Frontal cortex (tissue), 4 donors: ENCODE measurements around the gene PCBD1. TPM values are rescaled to one million over a fixed set of nuclear protein-coding genes. Genes with fewer than 3 reads are reported as not detected.
"Not testable (repeated sequence)": the region's sequence is repeated elsewhere in the genome, so short reads cannot be mapped to it uniquely, and the experiment has no call there.

Source experiments
- DNase-seq, 2 donors: peaks; one replicate each; pipeline ENCODE4 v3.0.0; 2012; ENCODE audit warnings: low spot score in 2 of 2
- FAIRE-seq: peaks from 2 replicates; lab custom pipeline; 2012; peaks lifted over from hg19 to GRCh38; lab: Jason Lieb, UNC
- total RNA-seq: library from RNA; depleted of rRNA; stranded (reverse); fragments of >200 nt; gene quantifications from one replicate; pipeline ENCODE4 v1.2.3, GENCODE V29; 2014
- donor health status: control.
- donor health status: control.
- donor health status: control.

The PCBD1 gene
- total RNA-seq: 12.2 TPM

DNA sequence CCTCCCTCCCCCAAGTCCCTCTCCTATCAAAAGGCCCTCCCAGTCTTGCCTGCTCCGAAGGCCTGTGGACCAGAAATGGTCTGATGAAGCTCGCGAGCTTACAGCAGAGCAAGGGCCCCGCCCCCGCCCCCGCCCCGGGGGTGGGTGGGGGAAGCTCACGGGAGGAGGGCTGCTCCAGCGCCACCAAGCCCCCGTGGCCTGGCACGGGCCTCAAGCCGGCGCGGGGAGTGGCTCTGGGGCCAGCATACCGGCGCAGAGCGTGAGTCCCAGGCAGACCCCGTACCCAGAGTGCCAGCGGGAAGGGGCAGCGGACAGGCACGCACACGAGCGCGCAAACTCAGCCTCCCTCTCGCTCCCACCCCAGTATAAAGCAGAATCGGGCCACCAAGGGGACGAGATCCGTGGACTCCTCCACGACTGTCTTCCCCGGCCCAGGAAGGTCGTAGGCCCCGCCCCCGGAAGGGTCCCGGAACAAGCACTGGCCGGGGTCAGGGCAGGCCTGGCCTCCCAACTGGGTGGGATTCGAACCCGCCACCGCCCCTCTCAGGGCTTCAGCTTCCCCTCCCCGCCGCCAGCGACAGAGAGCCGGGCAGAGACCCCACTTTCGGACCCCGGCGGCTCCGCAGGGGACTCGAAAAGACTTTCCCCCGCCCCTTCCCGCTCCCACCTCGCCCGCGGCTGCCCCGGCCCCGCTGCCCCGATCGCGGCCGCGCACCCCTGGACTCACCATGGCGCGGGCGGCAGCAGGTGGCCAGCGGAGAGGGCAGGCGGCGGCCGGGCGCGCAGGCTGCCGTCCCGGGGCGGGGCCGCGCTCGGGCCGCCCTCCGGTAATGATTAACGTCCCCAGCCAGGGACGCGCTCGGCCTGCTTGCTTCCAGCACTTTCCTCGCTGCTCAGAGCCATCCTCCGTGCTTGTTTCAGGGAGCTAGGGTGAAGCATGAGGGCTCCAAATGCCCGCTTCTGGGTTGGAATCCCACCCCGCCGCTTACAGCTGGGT lies at the start of gene PCBD1:
PCBD1 (minus strand) TSS at position 762 of the 997 bp plus-strand sequence; CDS start at position 730, 32 bp downstream.
- DNase-seq (peak; percentile 70 to 81), FAIRE-seq (no peak)

DNA sequence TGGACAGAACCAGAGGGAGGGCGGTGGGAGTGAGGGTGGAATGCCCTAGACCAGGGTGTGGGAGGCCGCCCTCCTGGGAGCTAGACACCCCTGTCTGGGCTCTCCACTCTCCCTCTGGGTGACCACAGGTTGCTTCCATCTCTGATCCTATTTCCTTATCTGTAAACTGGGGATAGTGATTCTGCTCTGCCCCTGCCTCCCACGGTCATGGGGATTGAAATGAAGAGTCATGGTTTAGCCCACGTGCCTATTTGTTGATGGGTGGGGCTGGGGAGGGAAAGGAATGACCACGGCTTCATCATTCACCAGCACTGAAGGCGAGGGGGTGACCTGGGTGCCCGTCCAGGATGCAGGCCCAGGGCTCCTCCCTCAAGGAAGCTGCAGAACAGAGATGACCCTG lies 49.3 kb upstream of the PCBD1 start:
- FAIRE-seq: no peak
- no peak for DNase-seq

DNA sequence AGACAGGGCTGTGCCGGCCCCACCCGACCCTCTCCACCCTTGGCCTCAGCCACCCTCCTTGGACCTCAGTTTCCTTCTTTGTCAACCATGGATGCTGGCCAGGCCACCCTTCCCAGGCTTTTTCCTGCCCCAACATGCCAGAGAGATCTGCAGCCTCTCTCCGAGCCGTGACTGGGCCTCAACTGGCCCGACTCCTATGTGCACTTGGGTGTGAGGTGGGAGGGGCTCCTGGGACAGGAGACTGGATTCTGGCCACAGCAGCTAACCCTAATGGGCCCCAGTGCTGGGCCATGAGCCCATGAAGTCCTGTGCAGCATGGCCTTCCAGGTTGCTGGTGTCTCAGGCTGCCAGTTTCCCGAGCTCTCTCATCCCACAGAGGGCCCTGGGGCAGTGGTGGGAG lies 47.7 kb upstream of the PCBD1 start:
- FAIRE-seq: no peak
- DNase-seq: no peak

DNA sequence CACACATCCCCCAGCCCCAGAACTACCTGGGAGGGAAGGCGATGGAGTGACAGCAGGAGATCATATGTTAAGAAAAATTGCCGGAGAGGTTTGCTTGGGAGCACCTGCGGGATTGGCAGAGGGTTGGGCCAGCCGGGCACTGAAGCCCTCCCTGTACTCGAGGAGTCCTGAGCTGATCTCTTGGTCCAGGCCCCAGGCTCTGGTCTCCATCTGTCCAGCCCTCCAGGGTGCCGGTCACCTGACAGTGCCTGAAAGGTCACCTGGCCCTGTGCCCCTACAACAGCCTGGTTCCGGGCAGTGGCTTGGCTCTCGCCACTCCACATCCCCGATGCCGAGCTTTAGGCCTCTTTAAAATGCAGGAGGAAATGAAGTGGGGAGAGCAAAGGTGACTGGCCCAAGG lies 47.3 kb upstream of the PCBD1 start:
- DNase-seq: no peak
- FAIRE-seq: no peak

DNA sequence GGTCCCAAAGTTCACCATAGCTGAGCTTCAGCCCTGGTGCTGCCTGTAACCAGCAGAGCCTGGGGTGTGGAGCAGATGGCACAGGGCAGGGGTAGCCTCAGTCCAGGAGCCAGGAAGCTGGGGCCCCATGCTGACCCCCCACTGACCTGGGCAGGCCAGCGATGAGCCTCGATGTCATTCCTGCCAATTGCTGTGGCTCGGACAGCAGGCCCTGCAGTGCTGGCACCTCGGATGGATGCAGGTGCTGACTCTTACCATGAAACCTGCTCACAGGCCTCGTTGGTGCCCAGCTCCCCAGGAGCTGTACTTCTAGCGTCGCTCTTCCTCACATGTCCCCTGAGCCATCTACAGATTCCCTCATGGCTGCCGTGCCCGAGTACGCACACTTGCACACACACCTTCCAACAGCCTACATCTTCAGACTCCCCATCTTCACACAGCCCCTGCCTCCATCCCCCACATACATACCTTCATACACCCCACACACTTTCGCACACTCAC lies 46.8 kb upstream of the PCBD1 start:
- DNase-seq: no peak

DNA sequence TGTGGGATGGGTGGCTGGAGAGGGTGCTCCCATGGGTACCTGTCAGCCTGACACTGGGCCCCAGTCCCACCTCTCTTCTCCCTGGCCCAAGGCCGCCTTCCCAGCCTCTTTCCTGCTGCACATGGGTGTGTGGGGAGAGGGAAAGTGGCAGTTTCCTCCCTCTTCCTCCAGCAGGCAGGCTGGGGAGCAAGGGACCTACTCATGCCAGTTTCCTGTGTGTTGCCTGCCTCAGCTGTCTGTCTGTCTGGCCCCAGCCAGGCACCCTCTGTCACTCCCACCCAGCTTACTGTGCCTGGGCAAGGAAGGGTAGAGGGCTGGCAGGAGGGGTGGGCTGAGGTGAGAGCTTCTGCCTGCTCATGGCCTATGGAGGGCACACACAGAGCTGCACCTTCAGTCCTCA lies 46.3 kb upstream of the PCBD1 start:
- no peak for FAIRE-seq
- DNase-seq: no peak

More for the DNA sequence above, 46.8 kb upstream of the PCBD1 start:
- no peak for FAIRE-seq

DNA sequence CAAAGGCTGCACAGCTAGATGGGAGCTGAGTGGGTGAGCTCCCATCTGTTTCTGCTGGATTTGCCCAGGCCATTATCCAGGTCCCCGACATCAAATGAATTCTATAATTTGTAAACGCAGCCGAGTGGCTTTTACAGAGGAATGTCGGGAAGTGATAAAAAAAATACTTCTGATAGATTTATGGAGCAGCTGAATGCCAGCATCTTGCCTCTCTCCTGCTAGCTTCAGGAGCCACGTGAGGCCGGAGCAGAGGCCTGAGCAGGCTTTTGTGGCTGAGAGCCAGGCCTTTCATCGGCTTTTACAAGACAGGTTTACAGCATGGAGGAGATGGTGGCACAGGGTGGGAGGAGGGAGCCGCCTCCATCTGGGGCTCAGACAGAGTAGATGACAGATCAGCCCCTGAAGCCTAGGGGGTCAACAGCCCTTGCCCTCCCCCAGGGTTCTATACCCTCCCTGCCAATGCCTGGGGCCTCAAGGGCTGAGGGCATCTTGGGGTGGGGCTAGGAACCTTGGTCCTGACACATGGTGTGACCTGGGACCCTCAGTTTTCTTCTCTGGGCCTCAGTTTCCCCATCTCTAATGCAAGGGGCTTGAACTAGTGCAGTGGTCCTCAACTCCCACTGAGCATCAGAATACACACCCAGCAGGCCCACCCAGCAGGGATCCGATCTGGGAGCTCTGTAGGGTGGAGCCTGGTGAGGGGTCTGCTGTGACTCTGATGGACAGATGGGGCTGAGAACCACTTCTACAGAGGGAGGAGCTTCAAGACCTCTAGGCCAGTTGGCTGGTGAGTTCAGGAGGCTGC lies 44.2 kb upstream of the PCBD1 start:
- no peak for DNase-seq
- FAIRE-seq: no peak

DNA sequence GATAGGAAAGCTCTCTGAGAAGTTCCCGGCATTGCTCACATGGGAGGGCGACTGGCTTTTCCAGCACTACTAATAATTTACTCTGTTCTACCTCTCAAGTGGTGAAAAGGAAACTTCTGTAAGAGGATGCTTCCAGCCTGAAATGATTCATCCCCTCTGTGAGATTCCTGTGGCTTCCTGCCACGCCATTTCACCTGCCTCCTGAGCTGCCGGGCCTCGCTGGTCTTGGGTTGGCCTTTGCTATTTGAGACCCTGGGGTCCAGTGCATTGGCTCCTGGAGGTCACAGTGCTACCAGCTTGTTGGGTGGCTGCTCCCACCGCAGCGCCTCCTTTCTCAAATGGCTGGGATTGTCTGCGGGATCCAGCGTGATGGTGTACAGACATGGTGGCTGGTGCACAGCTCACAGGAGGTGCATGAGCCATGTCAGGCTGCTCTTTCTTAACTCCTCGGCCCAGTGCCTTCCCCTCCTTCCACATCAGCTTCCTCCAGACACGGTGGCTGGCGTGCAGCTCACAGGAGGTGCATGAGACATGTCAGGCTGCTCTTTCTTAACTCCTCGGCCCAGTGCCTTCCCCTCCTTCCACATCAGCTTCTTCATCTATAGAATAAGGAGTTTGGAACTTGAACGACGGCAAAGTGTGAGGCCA lies 42.9 kb upstream of the PCBD1 start:
- DNase-seq (no peak), FAIRE-seq (no peak)

DNA sequence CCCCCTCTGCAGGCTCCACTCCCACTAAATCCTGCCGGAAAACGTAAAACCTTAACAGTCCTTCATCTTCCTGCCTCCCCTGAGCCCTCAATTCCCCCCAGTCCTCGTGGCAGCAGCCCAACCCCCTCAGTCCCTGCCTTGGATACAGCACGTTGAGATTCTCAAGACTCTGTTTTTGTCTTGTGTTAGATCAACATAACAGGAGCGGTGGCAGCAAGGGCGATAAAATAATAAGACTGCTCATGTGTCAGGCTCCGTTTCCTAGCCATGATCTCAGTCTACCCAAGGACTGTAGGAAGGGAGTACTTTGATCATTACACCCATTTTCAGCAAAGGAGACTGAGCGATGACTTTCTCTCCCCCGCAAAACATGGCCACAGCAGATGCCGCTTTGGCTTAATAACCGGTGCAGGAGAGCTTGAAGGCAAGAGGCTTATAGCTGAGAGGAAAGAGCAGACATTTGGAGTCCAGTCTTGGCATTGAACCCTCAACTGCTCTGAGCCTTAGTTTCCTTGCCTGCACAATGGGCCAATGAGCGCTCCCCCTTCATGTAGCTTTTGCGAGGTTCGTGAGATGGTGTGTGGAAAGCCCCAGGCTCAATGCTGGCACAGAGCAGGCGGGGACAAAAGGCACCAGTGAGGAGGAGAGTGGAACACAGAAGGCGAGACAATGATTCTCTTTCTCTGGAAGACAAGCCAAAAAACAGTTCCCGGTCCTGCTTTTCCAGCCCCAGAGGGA lies 42.1 kb upstream of the PCBD1 start:
- FAIRE-seq: no peak
- no peak for DNase-seq

DNA sequence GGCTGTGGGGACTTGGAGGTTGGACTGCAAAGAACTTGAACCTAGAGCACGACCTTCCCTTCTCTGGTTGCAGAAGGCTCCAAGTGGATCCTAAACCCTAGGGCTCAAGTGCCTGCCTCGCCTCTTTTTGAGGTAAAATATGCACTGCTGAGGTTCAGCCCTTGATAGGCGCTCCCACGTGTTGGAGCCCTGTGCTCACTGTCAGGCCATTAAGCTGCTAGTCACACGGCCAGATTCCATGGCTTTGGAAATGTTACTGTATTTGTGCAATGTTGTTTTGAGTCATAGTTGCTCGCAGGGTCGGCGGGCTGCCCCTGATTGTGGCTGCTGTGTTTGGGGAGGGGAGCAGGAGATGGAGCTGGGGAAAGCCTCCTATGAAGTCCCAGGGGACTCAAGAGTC lies 39.8 kb upstream of the PCBD1 start:
- DNase-seq: no peak
- no peak for FAIRE-seq

DNA sequence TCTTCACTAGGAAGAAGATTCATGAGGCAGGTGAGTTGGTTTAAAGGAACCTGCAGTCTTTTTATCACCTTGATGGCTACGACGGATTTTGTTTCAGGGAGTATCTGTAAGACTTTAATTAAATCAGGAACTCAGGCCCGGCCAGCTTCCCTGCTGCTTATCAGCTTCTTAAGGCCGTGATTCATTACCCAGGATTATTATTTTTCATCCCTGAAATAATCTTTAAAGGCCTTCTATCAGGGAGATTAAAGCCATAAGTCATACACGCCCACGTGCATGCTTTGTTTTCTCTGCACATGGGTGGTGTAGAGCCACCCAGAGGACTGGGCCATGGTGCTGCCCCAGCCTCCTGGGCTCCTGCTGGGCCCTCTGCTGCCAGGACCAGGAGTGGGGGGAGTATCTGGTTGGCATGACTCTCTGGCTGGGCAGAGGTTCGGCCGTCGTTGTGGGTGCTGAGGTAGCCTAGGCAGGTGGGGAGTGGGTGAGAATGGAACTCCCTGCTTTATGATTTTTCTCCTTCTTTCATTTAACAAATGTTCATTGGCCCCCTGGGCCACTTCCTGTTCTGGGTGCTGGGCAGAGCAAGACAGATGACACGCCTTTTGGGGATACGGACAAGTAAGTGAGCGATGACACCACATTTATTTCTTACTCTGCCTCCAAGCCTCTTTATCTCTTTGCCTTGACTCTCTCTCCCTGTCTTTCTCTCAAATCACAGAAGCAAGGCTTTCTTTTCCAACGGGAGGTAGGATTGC lies 39.0 kb upstream of the PCBD1 start:
- FAIRE-seq (no peak), DNase-seq (no peak)

DNA sequence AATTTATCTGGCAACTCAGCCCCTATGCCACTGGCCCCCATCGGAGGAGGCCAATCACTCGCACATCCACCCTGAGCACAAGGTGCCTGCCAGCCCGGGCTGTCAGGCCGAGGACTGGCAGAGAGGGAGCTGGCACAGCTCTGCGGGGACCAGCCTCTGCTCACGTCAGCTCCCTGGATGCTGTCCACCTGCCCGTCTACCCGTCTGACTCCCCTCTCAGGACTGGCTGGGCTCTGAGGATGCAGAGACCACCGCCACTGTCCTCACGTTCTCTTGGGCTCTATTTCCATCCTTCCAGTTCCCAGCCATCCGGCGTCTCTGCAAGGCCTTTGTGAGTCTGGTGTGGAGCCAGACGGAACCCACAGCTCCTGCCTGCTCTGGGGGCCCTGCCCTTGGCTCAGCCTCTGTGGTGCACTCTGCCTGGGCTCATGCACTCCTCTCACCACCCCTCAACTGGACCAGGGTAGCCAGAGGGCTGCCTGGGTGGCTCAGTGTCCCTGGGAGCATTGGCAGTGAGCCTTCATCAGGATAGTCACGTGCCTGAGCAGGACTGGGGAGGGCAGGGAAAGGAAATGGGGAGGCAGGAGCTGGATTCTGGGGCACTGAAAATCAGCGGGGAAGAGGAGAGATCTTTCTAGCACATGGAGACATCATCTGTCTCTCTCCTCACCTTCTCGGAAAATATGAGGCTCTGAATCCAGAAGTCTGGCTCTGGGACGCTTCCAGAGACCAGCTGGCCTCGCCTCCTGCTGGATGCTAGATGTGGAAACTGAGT lies 38.0 kb upstream of the PCBD1 start:
- DNase-seq: no peak
- FAIRE-seq: no peak

DNA sequence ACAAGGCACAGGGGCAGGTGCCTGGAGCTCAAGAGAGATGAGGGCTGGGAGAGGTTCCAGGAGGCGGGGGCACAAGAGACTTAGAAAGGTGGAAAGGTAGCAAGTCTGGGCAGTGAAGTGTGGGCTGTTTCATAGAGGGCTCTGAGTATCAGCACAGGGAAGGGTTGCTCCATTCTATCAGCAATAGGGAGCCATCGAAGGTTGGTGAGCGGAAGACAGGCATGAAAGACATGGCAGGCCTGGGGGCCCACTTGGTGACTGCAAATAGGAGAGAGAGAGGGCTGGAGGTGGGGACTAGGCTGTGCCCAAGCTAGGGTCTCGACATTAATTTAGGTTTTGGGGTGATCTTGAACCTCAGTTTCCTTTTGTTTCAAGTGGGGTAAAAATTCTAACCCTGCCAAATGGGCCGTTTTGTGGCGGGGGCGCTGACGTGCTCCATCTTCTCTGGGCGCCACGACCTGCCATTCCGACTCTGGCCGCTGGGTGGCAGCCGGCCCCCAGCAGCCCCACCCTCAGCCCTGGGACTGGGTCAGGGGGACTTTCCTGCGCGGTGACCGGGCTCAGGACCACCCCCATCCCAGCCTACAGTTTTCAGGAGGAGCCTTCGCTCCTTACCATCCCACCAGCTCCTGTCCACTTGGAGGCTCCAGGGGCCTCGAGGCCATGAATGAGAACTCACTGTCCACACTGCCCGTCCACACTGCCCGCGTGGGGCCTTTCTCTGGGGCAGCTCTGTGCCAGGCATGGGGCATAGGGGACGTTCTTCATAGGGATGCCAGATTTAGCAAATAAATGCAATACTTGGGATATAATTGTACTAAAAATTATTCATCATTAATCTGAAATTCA lies 37.2 kb upstream of the PCBD1 start:
- peak; percentile 41 to 70 for DNase-seq

DNA sequence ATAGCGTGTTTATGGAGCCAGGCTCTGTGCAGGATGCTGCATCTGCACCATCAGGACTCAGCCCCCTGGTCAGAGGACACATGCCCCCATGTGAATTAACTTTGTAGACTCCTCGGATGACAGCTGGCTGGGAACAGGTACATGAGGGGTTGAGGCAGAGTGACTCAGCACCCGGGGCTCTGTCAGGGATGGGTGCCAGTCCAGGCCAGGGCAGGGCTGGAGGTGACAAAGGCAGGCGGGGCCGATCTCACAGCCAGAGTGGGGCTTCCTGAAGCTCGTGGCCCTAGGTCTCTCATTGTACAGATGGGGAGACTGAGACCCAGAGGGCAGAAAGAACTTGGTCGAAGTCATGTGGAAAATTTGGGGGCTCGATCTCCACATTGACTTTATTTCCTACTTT lies 35.3 kb upstream of the PCBD1 start:
- FAIRE-seq: no peak

More for the DNA sequence above, 37.2 kb upstream of the PCBD1 start:
- FAIRE-seq: no peak

DNA sequence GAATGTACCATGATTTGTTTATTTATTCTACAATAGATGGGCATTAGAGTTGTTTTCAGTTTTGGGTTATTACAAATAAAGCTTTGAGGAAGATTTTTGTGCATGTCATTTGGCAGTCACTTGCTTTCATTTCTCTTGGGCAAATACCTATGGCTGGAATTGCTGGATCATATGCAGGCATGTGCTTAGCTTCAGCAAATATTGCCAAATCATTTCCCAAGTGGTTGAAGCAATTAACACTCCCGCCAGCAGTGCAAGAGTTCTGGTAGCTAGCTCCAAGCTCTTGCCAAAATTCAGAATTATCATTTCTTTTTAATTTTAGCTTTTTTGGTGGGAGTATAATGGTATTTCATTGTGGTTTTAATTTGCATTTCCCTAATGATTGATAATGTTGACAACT lies 32.9 kb upstream of the PCBD1 start:
- DNase-seq (no peak), FAIRE-seq (no peak)

More for the DNA sequence above, 35.3 kb upstream of the PCBD1 start:
- DNase-seq: no peak

DNA sequence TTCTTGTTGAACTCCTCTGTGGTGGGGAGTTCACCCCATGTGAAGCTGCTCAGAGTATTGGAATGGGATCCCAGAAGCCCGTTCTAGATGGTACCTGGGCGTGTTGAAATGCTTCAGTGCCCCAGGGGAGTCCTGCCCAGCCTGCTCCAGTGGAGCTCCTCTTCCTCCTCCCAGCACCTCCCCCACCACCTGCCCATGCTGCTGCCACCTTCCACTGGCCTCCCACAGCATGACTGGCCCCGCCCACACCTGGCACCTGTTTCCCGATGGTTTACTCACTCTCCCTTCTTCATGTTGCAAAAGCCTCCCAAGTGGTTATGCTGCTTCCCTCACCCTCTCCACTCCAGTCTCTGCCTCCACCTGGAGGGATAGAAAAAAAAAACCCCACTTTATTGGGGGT lies 32.2 kb upstream of the PCBD1 start:
- FAIRE-seq (no peak), DNase-seq (no peak)

DNA sequence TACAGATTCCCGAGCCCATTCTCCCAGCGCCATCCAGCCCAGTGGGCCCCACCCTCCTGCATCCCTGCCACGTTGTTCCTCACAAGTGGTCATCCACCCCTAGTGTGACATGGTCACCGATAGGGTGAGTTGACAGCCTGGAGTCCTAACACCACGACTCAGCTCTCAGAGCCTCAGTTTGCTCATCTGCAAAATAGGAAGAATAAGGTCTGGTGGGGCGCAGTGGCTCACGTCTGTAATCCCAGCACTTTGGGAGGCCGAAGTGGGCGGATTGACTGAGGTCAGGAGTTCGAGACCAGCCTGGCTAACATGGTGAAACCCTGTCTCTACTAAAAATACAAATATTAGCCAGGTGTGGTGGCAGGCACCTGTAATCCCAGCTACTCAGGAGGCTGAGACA lies 31.5 kb upstream of the PCBD1 start:
- not testable (repeated sequence) for FAIRE-seq, DNase-seq
